GM18502 (cell line): Measurements from ENCODE around the gene USP44.

Source experiments
- ATAC-seq: cut with Tn5 transposase; IDR thresholded peaks from one replicate; pipeline ENCODE4 v1.9.1; 2021; ENCODE audit warnings: mild to moderate bottlenecking; ENCODE audit not compliant: unreplicated experiment, poor library complexity

USP44 gene

DNA sequence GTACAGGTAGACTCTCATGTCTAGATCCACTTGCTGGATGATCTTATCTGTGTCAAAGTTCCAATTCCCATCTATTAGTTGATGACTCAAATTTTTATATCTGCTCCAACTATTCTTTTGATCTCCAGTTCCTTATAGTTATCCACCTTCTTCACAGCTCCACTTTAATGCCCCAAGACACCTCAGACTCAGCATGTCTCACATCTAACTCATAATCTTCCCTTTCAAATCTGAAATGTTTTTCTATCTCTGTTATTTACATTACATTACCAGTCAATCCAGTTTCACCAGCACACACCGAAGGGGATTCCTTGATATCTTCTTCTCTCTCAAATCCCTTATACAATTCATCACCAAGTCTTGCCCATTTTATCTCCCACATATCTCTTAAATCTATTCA lies 81.0 kb downstream of the USP44 start:
- ATAC-seq: no peak
